Inflammatory macrophage (primary cell): ENCODE results near the gene SNX9.

ENCODE experiments used
- DNase-seq, 2 donors: peaks; one replicate each; pipeline ENCODE4 v3.0.0-alpha.2; 2020 to 2022

The SNX9 gene

DNA sequence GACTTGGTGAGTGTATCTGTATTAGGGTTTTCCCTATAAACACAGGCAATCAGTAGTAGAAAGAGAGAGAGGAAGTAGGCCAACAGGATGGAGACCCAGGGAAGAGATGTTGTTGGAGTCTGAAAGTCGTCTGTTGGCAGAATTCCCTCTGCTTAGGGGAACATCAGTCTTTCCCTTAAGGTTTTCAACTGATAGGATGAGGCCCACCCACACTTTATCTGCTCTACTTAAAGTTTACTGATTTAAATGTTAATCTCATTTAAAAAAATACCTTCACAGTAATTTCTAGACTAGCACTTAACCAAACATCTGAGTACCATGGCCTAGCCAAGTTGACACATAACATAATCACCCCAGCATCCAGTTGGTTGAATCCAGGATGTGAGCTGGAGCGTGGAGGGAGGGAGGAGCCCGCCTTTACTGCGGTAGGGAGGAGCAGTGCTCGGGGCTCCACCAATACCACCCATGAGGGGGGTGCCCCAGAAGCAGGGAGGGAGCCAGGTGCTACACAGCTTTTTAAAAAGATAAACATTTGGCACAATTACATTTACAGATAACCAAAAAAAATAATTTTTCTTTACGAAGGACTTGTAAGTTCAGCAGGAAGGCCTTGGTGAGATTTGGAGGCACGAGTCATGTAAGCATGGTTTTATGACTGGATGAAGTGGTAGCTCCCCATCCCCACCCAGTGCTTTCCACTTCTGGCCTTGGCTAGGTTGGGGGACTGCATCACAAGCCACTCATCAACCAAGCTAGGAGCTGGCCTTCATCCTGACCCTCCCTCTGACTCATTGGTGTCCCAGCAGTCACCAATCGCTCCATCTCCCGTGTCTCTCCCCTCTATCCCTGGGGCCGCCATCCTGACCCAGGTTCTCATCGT lies 18.4 kb upstream of the SNX9 start:
- no peak for DNase-seq

GRCh38 chr6:157806131-157806855 lies 16.8 kb upstream of the SNX9 start:
- DNase-seq: no peak

- DNase-seq: no peak
Measured at GRCh38 chr6:157806856-157807215, 16.2 kb upstream of the SNX9 start.

DNA sequence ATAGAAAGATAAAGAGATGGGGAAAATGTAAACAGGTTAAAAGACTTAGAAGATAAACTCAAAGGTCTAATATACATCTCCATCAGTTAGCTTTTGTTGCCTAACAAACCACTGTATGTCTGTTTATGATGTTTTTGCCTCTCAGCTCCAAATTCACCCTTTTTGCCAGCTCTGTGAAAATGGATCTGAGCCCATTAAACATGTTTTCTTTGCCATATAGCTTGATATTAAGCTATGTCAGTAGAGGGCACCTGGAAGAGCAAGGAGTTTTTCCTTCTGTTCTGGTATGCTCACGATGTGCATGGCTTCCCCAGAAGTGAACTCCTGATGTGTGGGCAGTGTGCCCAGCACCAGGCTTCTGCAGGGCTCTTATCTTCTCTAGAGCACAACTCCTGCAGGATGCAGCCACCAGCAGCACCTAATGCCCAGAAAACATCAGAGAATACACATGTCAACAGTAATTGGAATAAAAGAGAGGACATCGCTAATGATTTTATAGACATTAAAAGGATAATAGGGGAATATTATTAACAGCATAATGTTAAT lies 14.6 kb upstream of the SNX9 start:
- DNase-seq: no peak

GRCh38 chr6:157809613-157810012 lies 13.4 kb upstream of the SNX9 start:
- no peak for DNase-seq

- no peak for DNase-seq
Measured at GRCh38 chr6:157811137-157811475, 11.9 kb upstream of the SNX9 start.

GRCh38 chr6:157811476-157812173 lies 11.4 kb upstream of the SNX9 start:
- no peak for DNase-seq

GRCh38 chr6:157812425-157813171 lies 10.4 kb upstream of the SNX9 start:
- DNase-seq: no peak

GRCh38 chr6:157813191-157813590 lies 9.9 kb upstream of the SNX9 start:
- DNase-seq: peak; percentile 30 to 58

DNA sequence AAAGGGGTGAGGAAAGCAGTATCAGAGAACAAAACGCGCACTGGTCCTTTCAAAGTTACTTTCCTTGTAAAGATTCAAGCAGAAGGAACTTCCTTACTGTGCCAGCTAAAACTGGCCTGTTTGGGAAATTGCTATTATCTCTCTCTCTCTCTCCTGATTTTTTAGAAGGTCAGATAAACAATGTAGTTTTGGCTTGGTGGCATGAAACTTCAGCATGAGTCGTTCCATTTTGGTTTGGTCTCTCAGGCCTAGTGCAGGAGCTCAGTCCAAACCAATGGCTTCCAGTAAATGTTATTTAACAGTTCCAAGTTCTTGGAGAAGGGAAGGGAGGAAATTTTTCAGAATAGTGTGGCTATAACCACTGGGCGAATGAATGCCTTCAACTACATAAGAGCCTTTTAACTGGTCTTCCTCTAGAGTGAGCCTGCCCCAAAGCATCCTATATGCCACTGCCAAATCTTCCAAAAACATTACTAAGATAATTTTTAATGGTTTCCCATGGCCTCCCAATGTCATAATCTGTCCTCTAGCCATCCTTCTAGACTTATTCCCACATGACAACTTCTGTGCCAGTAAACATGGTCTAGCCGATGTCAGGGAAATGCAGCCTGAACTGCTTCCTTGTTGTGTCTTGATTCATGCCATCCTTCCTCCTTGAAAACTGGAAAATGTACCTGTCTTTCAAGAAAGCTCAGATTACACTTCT lies 9.1 kb upstream of the SNX9 start:
- no peak for DNase-seq

DNA sequence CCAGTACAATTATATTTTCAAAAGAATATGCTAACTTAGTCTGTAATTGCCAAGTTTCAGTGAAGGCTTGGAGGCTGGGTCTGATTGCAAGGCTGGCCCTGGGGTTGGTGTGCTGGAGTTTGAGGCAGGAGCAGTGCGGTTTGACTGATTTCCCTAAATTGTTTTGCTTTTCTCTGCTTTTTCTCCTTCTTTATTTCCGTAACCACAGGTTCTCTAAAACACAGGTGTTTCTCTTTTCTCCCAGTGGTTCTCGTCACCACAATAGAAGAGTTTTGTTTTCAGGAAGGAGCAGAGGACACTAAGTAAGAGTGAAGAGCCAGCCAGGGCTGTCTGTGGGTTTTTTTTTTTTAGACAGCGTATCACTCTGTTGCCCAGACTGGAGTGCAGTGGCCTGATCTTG lies 8.2 kb upstream of the SNX9 start:
- no peak for DNase-seq

DNA sequence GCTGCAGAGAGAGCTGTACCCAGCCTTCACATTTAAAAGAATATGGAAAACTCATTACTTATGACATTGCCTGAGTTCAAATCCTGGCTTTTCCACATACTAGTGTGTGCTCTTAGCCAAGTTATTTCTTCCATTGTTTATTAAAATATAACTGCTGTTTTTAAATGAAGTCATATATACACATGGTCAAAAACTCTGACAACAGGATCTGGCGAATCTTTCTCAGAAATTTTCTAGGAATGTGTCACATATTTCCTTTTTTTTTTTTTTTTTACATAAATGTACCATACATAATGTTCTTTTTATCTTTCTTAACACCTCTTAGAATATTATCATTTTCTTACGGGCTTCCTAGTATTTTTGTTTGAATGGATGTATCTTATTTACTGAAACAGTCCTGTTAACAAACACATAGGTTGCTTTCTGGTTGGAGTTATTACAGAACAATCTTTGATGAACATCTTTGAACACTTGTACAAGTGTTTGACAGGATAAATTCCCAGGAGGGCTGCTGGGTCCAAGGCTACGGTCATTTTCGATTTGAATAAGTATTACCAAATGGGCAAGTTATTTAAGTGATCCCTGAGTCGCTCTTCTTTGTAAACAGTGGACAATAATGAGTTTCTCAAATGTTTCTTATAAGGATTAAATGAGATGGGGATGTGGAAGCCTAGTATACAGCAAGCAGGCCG lies 1.6 kb upstream of the SNX9 start:
- no peak for DNase-seq

DNA sequence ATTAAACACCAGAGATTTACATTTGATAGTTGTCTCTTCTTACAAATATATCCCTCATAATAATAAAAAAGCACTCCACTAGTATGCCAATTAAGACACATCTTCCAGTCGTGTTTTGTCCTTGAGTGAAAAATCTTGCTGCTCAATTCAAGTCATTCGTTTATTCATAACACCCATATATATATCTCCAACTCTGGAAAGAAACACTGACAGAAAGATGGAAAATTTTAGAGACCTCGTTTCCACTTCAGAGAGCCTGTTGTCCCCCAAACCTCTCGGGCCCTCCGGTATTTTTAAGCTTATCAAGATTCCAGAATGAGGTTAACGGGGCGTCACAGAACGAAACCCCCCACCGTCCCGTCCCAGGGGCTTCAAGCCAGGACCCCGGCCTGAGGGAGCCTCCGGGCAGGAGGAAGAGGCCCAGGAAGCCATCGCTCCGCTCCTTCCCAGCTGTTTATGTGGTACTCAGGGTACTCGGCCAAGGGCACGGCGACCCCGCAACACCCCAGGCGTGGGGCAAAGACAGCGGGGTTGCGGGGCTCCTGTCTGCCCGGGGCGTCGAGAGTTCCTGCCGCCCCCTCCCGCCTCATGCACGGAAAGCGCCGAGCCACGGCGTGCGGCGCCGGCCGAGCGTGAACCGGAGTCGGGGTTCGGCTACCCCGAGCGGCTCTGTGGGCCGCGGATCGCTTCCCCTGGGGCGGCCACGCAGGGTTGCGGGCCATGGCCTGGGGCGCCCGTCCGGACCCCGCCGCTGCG lies 623 bp upstream of the SNX9 start:
- no peak for DNase-seq

- DNase-seq: peak; percentile 35 to 44
Measured at GRCh38 chr6:157823528-157824370, 703 bp downstream of the SNX9 start.

GRCh38 chr6:157825243-157825904 lies 2.3 kb downstream of the SNX9 start:
- no peak for DNase-seq

DNA sequence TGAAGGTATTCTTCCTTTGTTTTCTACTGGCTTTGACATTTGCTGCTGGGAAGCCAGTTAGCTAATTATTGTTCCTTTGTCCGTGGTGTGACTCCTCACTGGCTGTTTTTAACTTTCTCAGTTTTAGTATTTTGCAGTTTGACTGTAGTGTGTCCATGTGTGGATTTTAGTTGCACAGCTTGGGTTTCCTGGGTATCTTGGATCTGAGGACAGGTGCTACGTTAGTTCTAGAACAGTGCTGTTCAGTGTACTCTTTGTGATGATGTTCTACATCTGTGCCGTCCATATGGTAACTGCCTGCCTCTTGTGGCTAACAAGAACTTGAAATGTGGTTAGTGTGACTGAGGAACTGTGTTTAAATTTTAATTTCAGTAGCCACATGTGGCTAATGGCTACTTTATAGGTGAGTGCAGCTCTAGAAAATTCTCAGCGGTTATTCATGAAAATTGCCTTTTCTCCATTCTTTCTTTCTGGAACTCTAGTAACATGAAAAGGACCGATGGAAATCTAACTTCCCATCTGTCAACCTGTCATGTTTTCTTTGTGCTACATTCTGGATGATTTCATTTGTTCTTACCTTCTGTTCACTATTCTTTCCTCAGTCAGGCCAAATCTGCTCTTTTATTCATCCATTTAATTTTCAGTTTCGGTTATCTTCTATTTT lies 7.4 kb downstream of the SNX9 start:
- DNase-seq: no peak

- no peak for DNase-seq
Measured at GRCh38 chr6:157831018-157831369, 7.9 kb downstream of the SNX9 start.

- no peak for DNase-seq
Measured at GRCh38 chr6:157831424-157832249, 8.6 kb downstream of the SNX9 start.
